ENCODE data around the gene SEMA4C. TPM values are rescaled to one million over a fixed set of nuclear protein-coding genes. Genes with fewer than 3 reads are reported as not detected.

Gene SEMA4C
- total and polyA plus RNA-seq, 9 of the 15 experiments (the other 6 are each of a cell fraction or from before 2014, with no cell fraction given): 0.32 to 59.7 (median 23.9) TPM

DNA sequence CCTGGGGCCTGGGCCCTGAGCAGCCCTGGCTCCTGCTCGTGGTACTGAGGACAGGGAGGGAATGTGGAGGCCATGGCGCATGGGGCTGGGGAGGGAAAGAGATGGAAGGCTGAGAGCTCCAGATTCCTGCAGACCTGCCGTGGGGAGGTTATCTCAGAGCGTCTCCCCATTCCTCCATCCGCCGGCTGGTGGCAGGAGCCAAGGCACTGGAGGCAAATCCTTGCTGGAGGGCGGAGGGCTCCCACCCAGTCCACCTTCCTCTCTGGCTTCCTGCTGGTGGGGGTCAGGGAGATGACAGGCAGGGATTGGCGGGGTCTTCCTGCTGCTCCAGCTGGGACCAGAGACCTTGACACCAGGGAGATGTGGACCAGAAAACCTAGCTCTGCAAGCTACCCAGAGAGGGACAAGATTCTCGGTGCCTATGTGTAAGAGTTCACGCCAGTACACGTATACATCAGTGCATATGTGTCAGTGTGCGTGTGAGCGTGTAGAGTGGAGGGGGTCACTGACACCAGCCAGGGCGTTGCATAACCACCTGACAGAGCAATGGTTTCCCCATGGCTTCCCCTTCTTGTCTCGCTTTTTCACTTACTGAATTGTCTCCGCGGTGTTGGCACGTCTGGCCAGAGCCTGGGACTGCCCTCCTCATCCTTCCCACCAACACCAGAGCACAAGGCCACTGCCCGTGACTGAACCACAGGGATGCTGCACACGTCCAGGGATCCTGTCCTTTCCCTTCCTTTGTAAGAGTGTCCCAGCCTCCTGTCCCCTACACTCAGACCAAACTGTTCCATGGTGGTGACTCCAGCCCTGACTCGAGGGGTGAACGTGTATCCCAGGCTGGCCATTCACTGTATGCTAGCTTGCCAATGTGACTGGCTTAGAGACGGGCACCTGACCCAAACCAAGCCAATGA lies 15.8 kb upstream of the SEMA4C start (continued):
- TF ChIP-seq, protein P1, sequence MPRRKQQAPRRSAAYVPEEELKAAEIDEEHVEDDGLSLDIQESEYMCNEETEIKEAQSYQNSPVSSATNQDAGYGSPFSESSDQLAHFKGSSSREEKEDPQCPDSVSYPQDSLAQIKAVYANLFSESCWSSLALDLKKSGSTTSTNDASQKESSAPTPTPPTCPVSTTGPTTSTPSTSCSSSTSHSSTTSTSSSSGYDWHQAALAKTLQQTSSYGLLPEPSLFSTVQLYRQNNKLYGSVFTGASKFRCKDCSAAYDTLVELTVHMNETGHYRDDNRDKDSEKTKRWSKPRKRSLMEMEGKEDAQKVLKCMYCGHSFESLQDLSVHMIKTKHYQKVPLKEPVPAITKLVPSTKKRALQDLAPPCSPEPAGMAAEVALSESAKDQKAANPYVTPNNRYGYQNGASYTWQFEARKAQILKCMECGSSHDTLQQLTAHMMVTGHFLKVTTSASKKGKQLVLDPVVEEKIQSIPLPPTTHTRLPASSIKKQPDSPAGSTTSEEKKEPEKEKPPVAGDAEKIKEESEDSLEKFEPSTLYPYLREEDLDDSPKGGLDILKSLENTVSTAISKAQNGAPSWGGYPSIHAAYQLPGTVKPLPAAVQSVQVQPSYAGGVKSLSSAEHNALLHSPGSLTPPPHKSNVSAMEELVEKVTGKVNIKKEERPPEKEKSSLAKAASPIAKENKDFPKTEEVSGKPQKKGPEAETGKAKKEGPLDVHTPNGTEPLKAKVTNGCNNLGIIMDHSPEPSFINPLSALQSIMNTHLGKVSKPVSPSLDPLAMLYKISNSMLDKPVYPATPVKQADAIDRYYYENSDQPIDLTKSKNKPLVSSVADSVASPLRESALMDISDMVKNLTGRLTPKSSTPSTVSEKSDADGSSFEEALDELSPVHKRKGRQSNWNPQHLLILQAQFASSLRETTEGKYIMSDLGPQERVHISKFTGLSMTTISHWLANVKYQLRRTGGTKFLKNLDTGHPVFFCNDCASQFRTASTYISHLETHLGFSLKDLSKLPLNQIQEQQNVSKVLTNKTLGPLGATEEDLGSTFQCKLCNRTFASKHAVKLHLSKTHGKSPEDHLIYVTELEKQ (CRISPR knock-in tag; IDR thresholded peaks at IDR 0.05): no peak
- peak; percentile 65 for TF ChIP-seq ZNF77 (CRISPR knock-in tag; IDR thresholded peaks at IDR 0.05)
- TF ChIP-seq THAP12 (CRISPR knock-in tag; IDR thresholded peaks at IDR 0.05): 0 out of 2 replicates have a peak, but pooled peaks have one; percentile 4
- TF ChIP-seq FOXJ2 (tag; IDR thresholded peaks at IDR 0.05): no peak
- no peak for TF ChIP-seq ZNF217 (CRISPR knock-in tag; IDR thresholded peaks at IDR 0.05)
- no peak for TF ChIP-seq CTBP1 (IDR thresholded peaks at IDR 0.05; ENCODE audit: borderline replicate concordance)
- no peak for TF ChIP-seq POU5F1 (IDR thresholded peaks at IDR 0.05; ENCODE audit: borderline replicate concordance, low read depth, low read length, partially characterized antibody)
- no peak for TF ChIP-seq KHSRP (IDR thresholded peaks at IDR 0.05)
